Measurements from ENCODE around the gene MON1A. TPM values are rescaled to one million over a fixed set of nuclear protein-coding genes. Genes with fewer than 3 reads are reported as not detected.

The MON1A gene
- total and polyA plus RNA-seq, 2 of the 8 experiments (the other 6 are each of a cell fraction or from before 2014, with no cell fraction given): 10.3 to 14.1 TPM

DNA sequence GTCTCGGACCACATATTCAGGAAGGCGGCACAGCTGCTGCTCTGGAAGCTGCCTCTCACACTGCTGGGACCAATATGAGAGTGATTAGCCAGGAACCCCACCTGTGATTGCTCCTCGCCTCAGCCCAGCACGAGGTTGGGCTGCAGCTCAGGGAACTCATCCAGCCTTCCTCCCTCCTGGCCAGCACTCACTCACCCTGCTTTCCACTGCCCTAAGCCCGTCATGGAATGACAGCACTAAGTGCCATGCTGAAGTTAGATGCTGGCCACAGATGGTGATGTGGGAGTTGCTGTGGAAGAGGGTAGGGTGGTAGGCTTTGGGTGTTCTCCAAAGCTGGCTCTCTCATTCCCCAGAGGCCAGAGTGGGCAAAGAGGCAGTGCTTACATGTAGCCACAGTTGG lies 33.3 kb downstream of the MON1A start (continued):
- TF ChIP-seq, protein P1, sequence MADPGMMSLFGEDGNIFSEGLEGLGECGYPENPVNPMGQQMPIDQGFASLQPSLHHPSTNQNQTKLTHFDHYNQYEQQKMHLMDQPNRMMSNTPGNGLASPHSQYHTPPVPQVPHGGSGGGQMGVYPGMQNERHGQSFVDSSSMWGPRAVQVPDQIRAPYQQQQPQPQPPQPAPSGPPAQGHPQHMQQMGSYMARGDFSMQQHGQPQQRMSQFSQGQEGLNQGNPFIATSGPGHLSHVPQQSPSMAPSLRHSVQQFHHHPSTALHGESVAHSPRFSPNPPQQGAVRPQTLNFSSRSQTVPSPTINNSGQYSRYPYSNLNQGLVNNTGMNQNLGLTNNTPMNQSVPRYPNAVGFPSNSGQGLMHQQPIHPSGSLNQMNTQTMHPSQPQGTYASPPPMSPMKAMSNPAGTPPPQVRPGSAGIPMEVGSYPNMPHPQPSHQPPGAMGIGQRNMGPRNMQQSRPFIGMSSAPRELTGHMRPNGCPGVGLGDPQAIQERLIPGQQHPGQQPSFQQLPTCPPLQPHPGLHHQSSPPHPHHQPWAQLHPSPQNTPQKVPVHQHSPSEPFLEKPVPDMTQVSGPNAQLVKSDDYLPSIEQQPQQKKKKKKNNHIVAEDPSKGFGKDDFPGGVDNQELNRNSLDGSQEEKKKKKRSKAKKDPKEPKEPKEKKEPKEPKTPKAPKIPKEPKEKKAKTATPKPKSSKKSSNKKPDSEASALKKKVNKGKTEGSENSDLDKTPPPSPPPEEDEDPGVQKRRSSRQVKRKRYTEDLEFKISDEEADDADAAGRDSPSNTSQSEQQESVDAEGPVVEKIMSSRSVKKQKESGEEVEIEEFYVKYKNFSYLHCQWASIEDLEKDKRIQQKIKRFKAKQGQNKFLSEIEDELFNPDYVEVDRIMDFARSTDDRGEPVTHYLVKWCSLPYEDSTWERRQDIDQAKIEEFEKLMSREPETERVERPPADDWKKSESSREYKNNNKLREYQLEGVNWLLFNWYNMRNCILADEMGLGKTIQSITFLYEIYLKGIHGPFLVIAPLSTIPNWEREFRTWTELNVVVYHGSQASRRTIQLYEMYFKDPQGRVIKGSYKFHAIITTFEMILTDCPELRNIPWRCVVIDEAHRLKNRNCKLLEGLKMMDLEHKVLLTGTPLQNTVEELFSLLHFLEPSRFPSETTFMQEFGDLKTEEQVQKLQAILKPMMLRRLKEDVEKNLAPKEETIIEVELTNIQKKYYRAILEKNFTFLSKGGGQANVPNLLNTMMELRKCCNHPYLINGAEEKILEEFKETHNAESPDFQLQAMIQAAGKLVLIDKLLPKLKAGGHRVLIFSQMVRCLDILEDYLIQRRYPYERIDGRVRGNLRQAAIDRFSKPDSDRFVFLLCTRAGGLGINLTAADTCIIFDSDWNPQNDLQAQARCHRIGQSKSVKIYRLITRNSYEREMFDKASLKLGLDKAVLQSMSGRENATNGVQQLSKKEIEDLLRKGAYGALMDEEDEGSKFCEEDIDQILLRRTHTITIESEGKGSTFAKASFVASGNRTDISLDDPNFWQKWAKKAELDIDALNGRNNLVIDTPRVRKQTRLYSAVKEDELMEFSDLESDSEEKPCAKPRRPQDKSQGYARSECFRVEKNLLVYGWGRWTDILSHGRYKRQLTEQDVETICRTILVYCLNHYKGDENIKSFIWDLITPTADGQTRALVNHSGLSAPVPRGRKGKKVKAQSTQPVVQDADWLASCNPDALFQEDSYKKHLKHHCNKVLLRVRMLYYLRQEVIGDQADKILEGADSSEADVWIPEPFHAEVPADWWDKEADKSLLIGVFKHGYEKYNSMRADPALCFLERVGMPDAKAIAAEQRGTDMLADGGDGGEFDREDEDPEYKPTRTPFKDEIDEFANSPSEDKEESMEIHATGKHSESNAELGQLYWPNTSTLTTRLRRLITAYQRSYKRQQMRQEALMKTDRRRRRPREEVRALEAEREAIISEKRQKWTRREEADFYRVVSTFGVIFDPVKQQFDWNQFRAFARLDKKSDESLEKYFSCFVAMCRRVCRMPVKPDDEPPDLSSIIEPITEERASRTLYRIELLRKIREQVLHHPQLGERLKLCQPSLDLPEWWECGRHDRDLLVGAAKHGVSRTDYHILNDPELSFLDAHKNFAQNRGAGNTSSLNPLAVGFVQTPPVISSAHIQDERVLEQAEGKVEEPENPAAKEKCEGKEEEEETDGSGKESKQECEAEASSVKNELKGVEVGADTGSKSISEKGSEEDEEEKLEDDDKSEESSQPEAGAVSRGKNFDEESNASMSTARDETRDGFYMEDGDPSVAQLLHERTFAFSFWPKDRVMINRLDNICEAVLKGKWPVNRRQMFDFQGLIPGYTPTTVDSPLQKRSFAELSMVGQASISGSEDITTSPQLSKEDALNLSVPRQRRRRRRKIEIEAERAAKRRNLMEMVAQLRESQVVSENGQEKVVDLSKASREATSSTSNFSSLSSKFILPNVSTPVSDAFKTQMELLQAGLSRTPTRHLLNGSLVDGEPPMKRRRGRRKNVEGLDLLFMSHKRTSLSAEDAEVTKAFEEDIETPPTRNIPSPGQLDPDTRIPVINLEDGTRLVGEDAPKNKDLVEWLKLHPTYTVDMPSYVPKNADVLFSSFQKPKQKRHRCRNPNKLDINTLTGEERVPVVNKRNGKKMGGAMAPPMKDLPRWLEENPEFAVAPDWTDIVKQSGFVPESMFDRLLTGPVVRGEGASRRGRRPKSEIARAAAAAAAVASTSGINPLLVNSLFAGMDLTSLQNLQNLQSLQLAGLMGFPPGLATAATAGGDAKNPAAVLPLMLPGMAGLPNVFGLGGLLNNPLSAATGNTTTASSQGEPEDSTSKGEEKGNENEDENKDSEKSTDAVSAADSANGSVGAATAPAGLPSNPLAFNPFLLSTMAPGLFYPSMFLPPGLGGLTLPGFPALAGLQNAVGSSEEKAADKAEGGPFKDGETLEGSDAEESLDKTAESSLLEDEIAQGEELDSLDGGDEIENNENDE (IDR thresholded peaks at IDR 0.05; ENCODE audit: insufficient replicate concordance, low read length): no peak
- TF ChIP-seq RFX5 (IDR thresholded peaks at IDR 0.05; ENCODE audit: borderline replicate concordance, low read depth, low read length) (no peak), HDAC6 (IDR thresholded peaks at IDR 0.05; ENCODE audit: low read depth, low read length) (no peak), ASH2L (IDR thresholded peaks at IDR 0.05; ENCODE audit: low read length) (no peak), POU5F1 (IDR thresholded peaks at IDR 0.05; ENCODE audit: low read depth, low read length) (no peak), NRF1 (IDR thresholded peaks at IDR 0.05; ENCODE audit: low read depth, low read length) (no peak), POLR2AphosphoS5 (IDR thresholded peaks at IDR 0.05; ENCODE audit: low read depth, low read length) (no peak)
